Neuronal stem cell (in vitro differentiated cells): ENCODE data around the gene SH2D2A.

Experiments used
- DNase-seq: peaks from one replicate; pipeline ENCODE4 v3.0.0-alpha.2; 2013; ENCODE audit warnings: low spot score
- H2AFZ ChIP-seq: one replicate; pipeline ENCODE4 v1.6.1; 2013; ENCODE audit warnings: mild to moderate bottlenecking, low read length, inconsistent platforms
- H2AK5ac ChIP-seq: 2 replicates; pipeline ENCODE4 v1.6.1; 2013; ENCODE audit warnings: low read depth, mild to moderate bottlenecking, inconsistent platforms, low read length, moderate library complexity, mixed read lengths
- H2BK120ac ChIP-seq: 2 replicates; pipeline ENCODE4 v1.6.1; 2013; ENCODE audit warnings: low read depth, mild to moderate bottlenecking, inconsistent platforms, low read length, moderate library complexity, mixed read lengths
- H2BK12ac ChIP-seq: one replicate; pipeline ENCODE4 v1.6.1; 2013; ENCODE audit warnings: low read length, inconsistent platforms
- H2BK15ac ChIP-seq: 2 replicates; pipeline ENCODE4 v1.6.1; 2013; ENCODE audit warnings: mild to moderate bottlenecking, low read length, inconsistent platforms, mixed read lengths
- H2BK5ac ChIP-seq: one replicate; pipeline ENCODE4 v1.6.1; 2013; ENCODE audit warnings: inconsistent platforms, mild to moderate bottlenecking, low read length, moderate library complexity
- H3K14ac ChIP-seq: one replicate; pipeline ENCODE4 v1.6.1; 2013; ENCODE audit warnings: low read length, inconsistent platforms
- H3K18ac ChIP-seq: 2 replicates; pipeline ENCODE4 v1.6.1; 2013; ENCODE audit warnings: low read length, inconsistent platforms
- H3K23ac ChIP-seq: 2 replicates; pipeline ENCODE4 v1.6.1; 2013; ENCODE audit warnings: low read depth, mild to moderate bottlenecking, mixed read lengths, low read length, inconsistent platforms; ENCODE audit not compliant: poor library complexity
- H3K27ac ChIP-seq: replicated peaks from 3 replicates; pipeline ENCODE4 v1.5.1; 2013; ENCODE audit warnings: low read length, inconsistent platforms
- H3K27me3 ChIP-seq, 3 experiments: 2 replicates each; pipeline ENCODE4 v1.6.1; 2013; ENCODE audit warnings: low read length in 3 of 3, mild to moderate bottlenecking in 2 of 3, inconsistent platforms in 1 of 3, low read depth in 1 of 3, mixed read lengths in 1 of 3, moderate library complexity in 1 of 3; ENCODE audit not compliant: control insufficient read depth in 3 of 3, insufficient read depth in 3 of 3
- H3K36me3 ChIP-seq, 2 donors: replicated peaks in 1 of 2; 2 replicates each; pipeline ENCODE4 v1.6.1; 2013; ENCODE audit warnings: low read length in 2 of 2; ENCODE audit not compliant: control insufficient read depth in 2 of 2, insufficient read depth in 2 of 2
- H3K4ac ChIP-seq: 2 replicates; pipeline ENCODE4 v1.6.1; 2013; ENCODE audit warnings: inconsistent platforms, mild to moderate bottlenecking, low read length, moderate library complexity
- H3K4me1 ChIP-seq, 2 donors: 1 replicate in 1 of 2; 2 replicates in 1 of 2; pipeline ENCODE4 v1.6.1; 2013; ENCODE audit warnings: low read length in 2 of 2, low read depth in 1 of 2; ENCODE audit not compliant: control insufficient read depth in 2 of 2, insufficient read depth in 1 of 2
- H3K4me2 ChIP-seq: one replicate; pipeline ENCODE4 v1.6.1; 2013; ENCODE audit warnings: mild to moderate bottlenecking, low read length, inconsistent platforms; ENCODE audit not compliant: insufficient read depth, poor library complexity, severe bottlenecking
- H3K4me3 ChIP-seq, 2 donors: 2 replicates each; pipeline ENCODE4 v1.5.1; 2013; ENCODE audit warnings: low read length in 2 of 2, mild to moderate bottlenecking in 2 of 2, inconsistent platforms in 1 of 2, moderate library complexity in 1 of 2
- H3K79me1 ChIP-seq: one replicate; pipeline ENCODE4 v1.6.1; 2013; ENCODE audit warnings: low read depth, mild to moderate bottlenecking, inconsistent platforms, low read length, moderate library complexity
- H3K9ac ChIP-seq: one replicate; pipeline ENCODE4 v1.6.1; 2013; ENCODE audit warnings: mild to moderate bottlenecking, low read depth, low read length, inconsistent platforms; ENCODE audit not compliant: poor library complexity
- H3K9me3 ChIP-seq, 2 donors: replicated peaks in 1 of 2; 2 replicates each; pipeline versions ENCODE3 to v1.6.1; 2013; ENCODE audit warnings: low read length in 2 of 2, mild to moderate bottlenecking in 2 of 2, inconsistent platforms in 1 of 2, low read depth in 1 of 2, mixed read lengths in 1 of 2, moderate library complexity in 1 of 2; ENCODE audit not compliant: control insufficient read depth in 2 of 2, insufficient read depth in 1 of 2
- H4K8ac ChIP-seq: one replicate; pipeline ENCODE4 v1.6.1; 2013; ENCODE audit warnings: low read depth, mild to moderate bottlenecking, inconsistent platforms, low read length, moderate library complexity
- H4K91ac ChIP-seq: one replicate; pipeline ENCODE4 v1.6.1; 2013; ENCODE audit warnings: low read length, low read depth, mild to moderate bottlenecking, inconsistent platforms; ENCODE audit not compliant: poor library complexity
- WGBS, 2 donors: extraction: QIAGEN DNeasy Blood & Tissue Kit; methylation state at CpG; one replicate each; pipeline ENCODE4 v1.1.7; 2013; ENCODE audit warnings: missing lambda C conversion rate in 2 of 2, mixed read lengths in 1 of 2; ENCODE audit not compliant: insufficient read length in 2 of 2, insufficient replicate concordance in 1 of 2; ENCODE audit errors: extremely low coverage in 2 of 2; 5-methylcytosine and 5-hydroxymethylcytosine counted together

Gene SH2D2A

DNA sequence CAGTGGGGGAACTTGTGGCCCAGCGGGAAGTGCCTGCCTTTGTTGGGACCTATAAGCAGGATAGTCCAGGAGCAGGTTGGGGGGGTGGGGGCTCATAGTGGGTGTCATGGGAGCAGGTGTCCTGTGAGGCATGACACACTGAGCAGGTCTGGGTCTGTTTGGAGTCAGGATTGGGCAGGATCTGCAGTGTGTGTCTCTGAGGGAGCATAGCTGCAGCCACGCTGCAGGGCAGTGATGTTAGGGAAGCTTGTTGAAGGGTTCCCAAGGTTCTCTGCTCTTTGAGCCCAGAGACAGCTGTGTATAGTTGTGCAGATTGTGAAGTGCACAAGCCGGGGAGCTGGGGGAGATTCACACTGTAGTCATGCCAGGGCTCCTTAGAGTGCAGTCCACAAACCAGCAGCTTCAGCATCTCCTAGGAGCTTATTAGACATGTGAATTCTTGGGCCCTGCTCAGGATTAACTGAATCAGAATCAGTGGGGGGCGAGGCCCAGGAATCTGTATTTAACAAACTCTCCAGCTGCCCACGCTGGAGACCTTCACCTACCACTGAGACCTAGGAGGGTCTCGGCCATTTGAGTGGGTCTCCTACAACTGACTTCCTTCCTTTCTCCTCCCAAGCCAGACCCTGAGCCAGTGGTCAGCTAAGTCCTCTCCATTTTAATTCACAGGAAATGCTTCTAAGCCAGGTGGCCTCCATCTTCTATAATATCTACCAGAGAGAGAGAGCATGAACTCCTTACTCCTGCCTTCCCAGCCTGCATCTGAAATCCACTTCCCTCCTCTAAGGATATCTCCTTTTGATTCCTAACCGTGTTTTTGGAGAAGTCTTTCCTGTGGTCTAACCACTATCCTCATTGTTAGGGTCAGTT is 31.2 kb upstream of the SH2D2A start:
- Histone ChIP-seq H3K79me1 (no peaks in the 10 kb centered on the region), H3K36me3 (no peaks in the 10 kb centered on the region), H2BK12ac (no peak overlapping the region), H3K4me3 (no peak overlapping the region), H3K18ac (no peak overlapping the region), H2BK120ac (no peak overlapping the region), H2AFZ (no peak overlapping the region), H3K4me1 (peaks cover 0 to 10% of the 10 kb centered on the region in 2 donors), H3K23ac (no peak overlapping the region), H2BK15ac (no peak overlapping the region), H2AK5ac (no peak overlapping the region), H3K27ac (no peak overlapping the region), H4K8ac (no peak overlapping the region), H3K9ac (no peak overlapping the region), H4K91ac (no peak overlapping the region), H3K27me3 (peaks cover 38 to 100% (median 79%) of the 10 kb centered on the region in 3 experiments), H2BK5ac (no peak overlapping the region), H3K4me2 (no peak overlapping the region), H3K4ac (no peak overlapping the region), H3K14ac (no peak overlapping the region), H3K9me3 (peaks cover 0 to 3% of the 10 kb centered on the region in 2 donors)
- WGBS, 2 donors = no CpG with 5 or more reads among the region's 7 CpGs
- DNase-seq = no peak

DNA sequence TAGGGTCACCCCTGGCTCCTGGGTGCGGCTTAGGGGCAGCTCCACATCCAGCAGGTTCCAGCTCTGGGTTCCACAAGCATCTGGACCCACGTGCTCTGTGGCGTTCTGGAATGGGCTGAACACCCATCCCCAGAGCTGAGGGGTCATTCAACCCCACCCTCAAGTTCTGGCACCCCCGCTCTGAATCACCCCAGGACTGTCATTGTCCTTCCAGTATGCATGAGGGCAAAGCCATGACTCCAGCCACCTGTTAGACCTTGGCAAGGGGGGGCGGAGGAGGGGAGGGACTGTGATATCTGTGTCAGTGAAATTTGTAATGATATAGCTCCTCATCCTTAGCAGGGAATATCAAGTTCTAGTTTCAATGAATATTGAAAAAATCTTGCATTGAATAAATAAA is 30.0 kb upstream of the SH2D2A start:
- no CpG with 5 or more reads among the region's 5 CpGs for WGBS, 2 donors
- no peak overlapping the region for H4K8ac ChIP-seq

DNA sequence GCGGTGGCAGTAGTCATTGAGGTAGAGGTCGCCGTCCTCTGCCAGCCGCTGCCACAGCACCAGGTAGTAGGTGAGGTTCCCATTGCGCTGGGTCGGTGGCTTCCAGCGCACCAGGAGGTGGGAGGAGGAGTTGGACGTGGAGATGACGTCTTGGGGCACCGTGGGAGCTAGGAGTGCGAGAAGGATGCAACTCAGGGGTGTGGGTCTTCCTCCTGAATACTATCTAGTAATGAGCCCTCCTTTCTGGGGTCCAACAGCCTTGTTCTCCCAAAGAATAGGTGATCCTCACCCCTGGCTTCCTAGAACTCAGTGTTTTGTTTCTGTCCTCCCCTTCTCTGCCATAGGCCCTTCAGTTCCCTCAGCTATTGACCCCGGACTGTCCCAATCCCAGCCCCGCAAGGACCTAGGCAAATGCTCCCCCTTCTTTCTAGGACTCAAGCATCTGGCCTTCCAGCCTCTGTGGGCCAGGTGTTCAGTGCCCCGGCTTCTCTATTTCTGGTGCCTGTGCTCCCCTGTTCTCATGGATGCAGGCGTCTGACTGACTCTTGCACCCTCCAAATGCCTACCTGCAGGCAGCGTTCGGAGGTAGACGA is 29.4 kb upstream of the SH2D2A start:
- no peak overlapping the region for H2BK120ac ChIP-seq
- no peak overlapping the region for H2BK15ac ChIP-seq
- no peak overlapping the region for H3K4ac ChIP-seq
- no peak for DNase-seq
- peaks cover 0 to 7% of the 10 kb centered on the region in 2 donors for H3K4me1 ChIP-seq
- no peak overlapping the region for H3K4me2 ChIP-seq
- H3K14ac ChIP-seq = peak overlapping the region; percentile 5
- no peak overlapping the region for H3K18ac ChIP-seq
- no peak overlapping the region for H3K9ac ChIP-seq
- H3K23ac ChIP-seq = peak overlapping the region; percentile 44
- H2AFZ ChIP-seq = no peak overlapping the region
- WGBS, 2 donors = no CpG with 5 or more reads among the region's 18 CpGs
- peak overlapping the region; percentile 63 for H2AK5ac ChIP-seq
- no peaks in the 10 kb centered on the region for H3K79me1 ChIP-seq
- no peaks in the 10 kb centered on the region for H3K36me3 ChIP-seq
- H4K91ac ChIP-seq = no peak overlapping the region
- peaks cover 38 to 99% (median 78%) of the 10 kb centered on the region in 3 experiments for H3K27me3 ChIP-seq
- no peak overlapping the region for H4K8ac ChIP-seq
- H3K4me3 ChIP-seq = peak overlapping the region in 1 of 2 donors; percentile 59
- H3K9me3 ChIP-seq = peaks cover 0 to 3% of the 10 kb centered on the region in 2 donors
- no peak overlapping the region for H2BK12ac ChIP-seq
- no peak overlapping the region for H3K27ac ChIP-seq
- no peak overlapping the region for H2BK5ac ChIP-seq

More for the DNA sequence above, 30.0 kb upstream of the SH2D2A start:
- Histone ChIP-seq H3K27me3 (peaks cover 38 to 100% (median 80%) of the 10 kb centered on the region in 3 experiments), H2BK15ac (no peak overlapping the region), H3K4ac (no peak overlapping the region), H2AFZ (no peak overlapping the region), H3K36me3 (no peaks in the 10 kb centered on the region), H2BK12ac (no peak overlapping the region), H2BK120ac (no peak overlapping the region), H3K23ac (no peak overlapping the region), H3K14ac (peak overlapping the region; percentile 5), H2AK5ac (no peak overlapping the region), H4K91ac (no peak overlapping the region), H3K9ac (no peak overlapping the region), H3K4me2 (no peak overlapping the region), H2BK5ac (no peak overlapping the region), H3K9me3 (peaks cover 0 to 3% of the 10 kb centered on the region in 2 donors), H3K18ac (no peak overlapping the region), H3K79me1 (no peaks in the 10 kb centered on the region), H3K27ac (no peak overlapping the region), H3K4me1 (peaks cover 0 to 7% of the 10 kb centered on the region in 2 donors), H3K4me3 (peak overlapping the region in 1 of 2 donors; percentile 59)
- DNase-seq = no peak
